ENCODE measurements around the gene SKOR1.

SKOR1 gene, protein sequence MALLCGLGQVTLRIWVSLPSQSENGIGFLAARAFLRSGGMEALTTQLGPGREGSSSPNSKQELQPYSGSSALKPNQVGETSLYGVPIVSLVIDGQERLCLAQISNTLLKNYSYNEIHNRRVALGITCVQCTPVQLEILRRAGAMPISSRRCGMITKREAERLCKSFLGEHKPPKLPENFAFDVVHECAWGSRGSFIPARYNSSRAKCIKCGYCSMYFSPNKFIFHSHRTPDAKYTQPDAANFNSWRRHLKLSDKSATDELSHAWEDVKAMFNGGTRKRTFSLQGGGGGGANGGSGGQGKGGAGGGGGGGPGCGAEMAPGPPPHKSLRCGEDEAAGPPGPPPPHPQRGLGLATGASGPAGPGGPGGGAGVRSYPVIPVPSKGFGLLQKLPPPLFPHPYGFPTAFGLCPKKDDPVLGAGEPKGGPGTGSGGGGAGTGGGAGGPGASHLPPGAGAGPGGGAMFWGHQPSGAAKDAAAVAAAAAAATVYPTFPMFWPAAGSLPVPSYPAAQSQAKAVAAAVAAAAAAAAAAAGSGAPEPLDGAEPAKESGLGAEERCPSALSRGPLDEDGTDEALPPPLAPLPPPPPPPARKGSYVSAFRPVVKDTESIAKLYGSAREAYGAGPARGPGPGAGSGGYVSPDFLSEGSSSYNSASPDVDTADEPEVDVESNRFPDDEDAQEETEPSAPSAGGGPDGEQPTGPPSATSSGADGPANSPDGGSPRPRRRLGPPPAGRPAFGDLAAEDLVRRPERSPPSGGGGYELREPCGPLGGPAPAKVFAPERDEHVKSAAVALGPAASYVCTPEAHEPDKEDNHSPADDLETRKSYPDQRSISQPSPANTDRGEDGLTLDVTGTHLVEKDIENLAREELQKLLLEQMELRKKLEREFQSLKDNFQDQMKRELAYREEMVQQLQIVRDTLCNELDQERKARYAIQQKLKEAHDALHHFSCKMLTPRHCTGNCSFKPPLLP

DNA sequence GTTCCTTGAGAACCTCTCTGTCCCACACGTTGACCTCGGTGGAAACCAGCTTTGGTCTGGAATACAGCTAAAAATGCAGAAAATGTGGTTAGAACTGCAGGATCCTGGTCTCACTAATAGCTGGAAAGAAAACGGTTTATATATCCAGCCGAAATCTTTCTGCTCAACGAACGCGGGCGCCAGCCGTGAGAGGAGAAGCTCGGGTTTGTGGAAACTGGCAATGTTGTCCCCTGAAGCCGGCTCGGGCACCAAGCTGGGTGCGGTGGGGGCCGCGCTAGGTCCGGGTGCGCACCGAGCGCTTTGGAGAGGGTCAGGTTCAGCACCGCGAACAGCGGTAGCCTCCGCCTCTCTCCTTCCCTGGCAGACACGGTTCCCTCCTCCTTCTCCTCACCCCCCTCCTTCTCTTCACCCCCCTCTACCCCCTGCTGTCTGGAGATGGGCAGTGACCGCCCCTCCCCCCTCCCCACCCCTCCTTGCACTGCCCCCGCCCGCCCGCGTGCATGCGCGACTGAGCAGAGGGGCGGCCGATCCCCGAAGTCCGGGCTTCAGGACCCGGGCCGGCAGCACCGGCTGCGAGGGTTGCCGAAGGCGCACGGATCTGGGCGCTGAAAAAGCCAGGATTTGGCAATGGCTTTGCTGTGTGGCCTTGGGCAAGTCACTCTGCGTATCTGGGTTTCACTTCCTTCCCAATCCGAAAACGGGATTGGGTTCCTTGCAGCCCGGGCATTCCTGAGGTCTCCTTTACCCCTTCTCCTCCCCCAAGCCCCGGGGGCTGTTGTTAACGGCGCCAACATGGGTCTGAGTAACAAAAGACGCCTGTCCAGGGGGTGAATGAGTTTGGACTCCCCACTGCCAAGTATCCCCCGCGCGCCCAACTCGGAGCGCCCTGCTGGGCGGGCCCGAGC is at the start of gene SKOR1:
SKOR1 (plus strand) TSS at position 534 of the 905 bp plus-strand sequence; CDS start at position 628, 94 bp downstream.
- Histone ChIP-seq H3K4me1 (ENCODE audit: control insufficient read depth in 1 of 2, insufficient read depth in 2 of 2, low read length in 2 of 2) (peaks cover 11 to 20% of the 10 kb centered on the region in 2 donors), H3K27me3 (ENCODE audit: control insufficient read depth in 1 of 2, insufficient read depth in 2 of 2, low read length in 2 of 2) (peaks cover 78 to 89% of the 10 kb centered on the region in 2 donors), H3K4me3 (ENCODE audit: low read depth in 1 of 2, low read length in 2 of 2) (peak within 1 kb of the TSS in 1 of 2 donors; percentile 29), H3K27ac (ENCODE audit: low read depth, low read length) (no peak within 1 kb of the TSS), H3K9me3 (ENCODE audit: control insufficient read depth in 1 of 2, low read length in 2 of 2) (no peaks in the 10 kb centered on the region), H3K9ac (ENCODE audit: low read depth in 1 of 2, low read length in 2 of 2) (no peak within 1 kb of the TSS), H3K36me3 (ENCODE audit: control insufficient read depth in 1 of 2, insufficient read depth in 2 of 2, low read length in 2 of 2) (no peaks in the 10 kb centered on the region)

DNA sequence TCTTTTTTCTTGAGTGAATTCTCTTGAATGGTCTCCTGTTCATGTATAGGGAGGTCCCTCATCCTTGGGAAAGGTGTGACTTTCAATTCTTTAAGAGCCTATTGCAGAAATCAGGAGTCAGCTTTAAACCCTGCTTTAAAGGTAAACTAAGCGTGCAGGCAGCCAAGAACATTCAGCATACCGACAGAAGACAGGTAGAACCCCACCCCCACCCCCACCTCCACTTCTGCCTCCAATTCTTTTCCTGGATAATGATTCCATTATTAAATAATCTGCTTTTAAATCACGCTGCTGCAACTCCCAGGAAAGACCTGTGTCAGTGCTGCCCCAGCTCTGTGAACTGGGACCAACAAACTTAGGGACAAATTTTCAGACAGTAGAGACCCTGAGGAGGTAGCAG is 49.3 kb upstream of the SKOR1 start:
- no peak overlapping the region for H3K9ac ChIP-seq (ENCODE audit: low read depth in 1 of 2, low read length in 2 of 2)
- no peaks in the 10 kb centered on the region for H3K27me3 ChIP-seq (ENCODE audit: control insufficient read depth in 1 of 2, insufficient read depth in 2 of 2, low read length in 2 of 2)
- no peaks in the 10 kb centered on the region for H3K9me3 ChIP-seq (ENCODE audit: control insufficient read depth in 1 of 2, low read length in 2 of 2)
- no peak overlapping the region for H3K4me3 ChIP-seq (ENCODE audit: low read depth in 1 of 2, low read length in 2 of 2)
- no peak overlapping the region for H3K27ac ChIP-seq (ENCODE audit: low read depth, low read length)
- H3K4me1 ChIP-seq (ENCODE audit: control insufficient read depth in 1 of 2, insufficient read depth in 2 of 2, low read length in 2 of 2), result no peaks in the 10 kb centered on the region
- H3K36me3 ChIP-seq (ENCODE audit: control insufficient read depth in 1 of 2, insufficient read depth in 2 of 2, low read length in 2 of 2), result no peaks in the 10 kb centered on the region

- no peak overlapping the region for H3K4me3 ChIP-seq (ENCODE audit: low read depth in 1 of 2, low read length in 2 of 2)
- H3K36me3 ChIP-seq (ENCODE audit: control insufficient read depth in 1 of 2, insufficient read depth in 2 of 2, low read length in 2 of 2), result no peaks in the 10 kb centered on the region
- no peaks in the 10 kb centered on the region for H3K9me3 ChIP-seq (ENCODE audit: control insufficient read depth in 1 of 2, low read length in 2 of 2)
- H3K9ac ChIP-seq (ENCODE audit: low read depth in 1 of 2, low read length in 2 of 2), result no peak overlapping the region
- H3K4me1 ChIP-seq (ENCODE audit: control insufficient read depth in 1 of 2, insufficient read depth in 2 of 2, low read length in 2 of 2), result no peaks in the 10 kb centered on the region
- no peaks in the 10 kb centered on the region for H3K27me3 ChIP-seq (ENCODE audit: control insufficient read depth in 1 of 2, insufficient read depth in 2 of 2, low read length in 2 of 2)
- no peak overlapping the region for H3K27ac ChIP-seq (ENCODE audit: low read depth, low read length)
These were observed 48.7 kb upstream of the SKOR1 start for GRCh38 chr15:67776600-67776999.

- no peaks in the 10 kb centered on the region for H3K9me3 ChIP-seq (ENCODE audit: control insufficient read depth in 1 of 2, low read length in 2 of 2)
- H3K27ac ChIP-seq (ENCODE audit: low read depth, low read length), result no peak overlapping the region
- H3K4me1 ChIP-seq (ENCODE audit: control insufficient read depth in 1 of 2, insufficient read depth in 2 of 2, low read length in 2 of 2), result no peaks in the 10 kb centered on the region
- no peak overlapping the region for H3K9ac ChIP-seq (ENCODE audit: low read depth in 1 of 2, low read length in 2 of 2)
- H3K4me3 ChIP-seq (ENCODE audit: low read depth in 1 of 2, low read length in 2 of 2), result no peak overlapping the region
- no peaks in the 10 kb centered on the region for H3K36me3 ChIP-seq (ENCODE audit: control insufficient read depth in 1 of 2, insufficient read depth in 2 of 2, low read length in 2 of 2)
- H3K27me3 ChIP-seq (ENCODE audit: control insufficient read depth in 1 of 2, insufficient read depth in 2 of 2, low read length in 2 of 2), result no peaks in the 10 kb centered on the region
These were observed 48.2 kb upstream of the SKOR1 start for GRCh38 chr15:67777071-67777470.

- Histone ChIP-seq H3K36me3 (ENCODE audit: control insufficient read depth in 1 of 2, insufficient read depth in 2 of 2, low read length in 2 of 2) (peaks cover 0 to 2% of the 10 kb centered on the region in 2 donors), H3K9me3 (ENCODE audit: control insufficient read depth in 1 of 2, low read length in 2 of 2) (no peaks in the 10 kb centered on the region), H3K4me1 (ENCODE audit: control insufficient read depth in 1 of 2, insufficient read depth in 2 of 2, low read length in 2 of 2) (no peaks in the 10 kb centered on the region), H3K27ac (ENCODE audit: low read depth, low read length) (no peak overlapping the region), H3K9ac (ENCODE audit: low read depth in 1 of 2, low read length in 2 of 2) (no peak overlapping the region), H3K27me3 (ENCODE audit: control insufficient read depth in 1 of 2, insufficient read depth in 2 of 2, low read length in 2 of 2) (no peaks in the 10 kb centered on the region), H3K4me3 (ENCODE audit: low read depth in 1 of 2, low read length in 2 of 2) (no peak overlapping the region)
These were observed 47.5 kb upstream of the SKOR1 start for GRCh38 chr15:67777773-67778172.

GRCh38 chr15:67778968-67779548 is 46.3 kb upstream of the SKOR1 start:
- no peak overlapping the region for H3K4me3 ChIP-seq (ENCODE audit: low read depth in 1 of 2, low read length in 2 of 2)
- no peaks in the 10 kb centered on the region for H3K9me3 ChIP-seq (ENCODE audit: control insufficient read depth in 1 of 2, low read length in 2 of 2)
- no peak overlapping the region for H3K27ac ChIP-seq (ENCODE audit: low read depth, low read length)
- H3K4me1 ChIP-seq (ENCODE audit: control insufficient read depth in 1 of 2, insufficient read depth in 2 of 2, low read length in 2 of 2), result peaks cover 0 to 1% of the 10 kb centered on the region in 2 donors
- H3K27me3 ChIP-seq (ENCODE audit: control insufficient read depth in 1 of 2, insufficient read depth in 2 of 2, low read length in 2 of 2), result no peaks in the 10 kb centered on the region
- H3K9ac ChIP-seq (ENCODE audit: low read depth in 1 of 2, low read length in 2 of 2), result no peak overlapping the region
- H3K36me3 ChIP-seq (ENCODE audit: control insufficient read depth in 1 of 2, insufficient read depth in 2 of 2, low read length in 2 of 2), result peaks cover 3 to 6% of the 10 kb centered on the region in 2 donors

DNA sequence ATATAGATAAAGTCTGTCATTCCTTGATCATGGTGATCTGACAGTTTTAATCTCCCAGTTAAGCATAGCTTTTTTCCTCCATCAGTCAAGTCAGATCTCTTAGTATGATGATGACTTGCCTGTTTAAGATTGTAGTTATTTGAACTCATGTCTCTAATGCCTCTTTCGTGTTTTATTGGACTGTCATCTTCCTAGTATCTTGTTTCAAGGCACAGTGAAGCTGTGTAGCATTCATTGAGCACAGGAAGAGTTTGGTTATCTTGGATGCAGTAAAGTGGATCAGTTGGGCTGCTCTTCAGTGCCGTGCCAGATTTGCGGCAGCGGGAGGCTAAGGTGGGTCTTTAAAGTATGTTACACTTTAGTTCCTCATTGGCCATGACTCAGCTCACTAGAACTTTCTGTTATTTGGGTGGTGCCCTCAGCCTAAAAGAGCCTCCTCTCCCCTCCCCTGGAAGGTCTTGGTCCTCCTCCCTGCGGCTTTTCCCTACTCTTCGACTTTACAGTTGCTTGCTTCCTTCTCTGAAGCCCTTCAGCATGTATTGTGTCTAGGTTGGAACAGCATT is 45.7 kb upstream of the SKOR1 start:
- peaks cover 3 to 6% of the 10 kb centered on the region in 2 donors for H3K36me3 ChIP-seq (ENCODE audit: control insufficient read depth in 1 of 2, insufficient read depth in 2 of 2, low read length in 2 of 2)

GRCh38 chr15:67781061-67781460 is 44.2 kb upstream of the SKOR1 start:
- Histone ChIP-seq H3K9me3 (ENCODE audit: control insufficient read depth in 1 of 2, low read length in 2 of 2) (no peaks in the 10 kb centered on the region), H3K4me3 (ENCODE audit: low read depth in 1 of 2, low read length in 2 of 2) (no peak overlapping the region), H3K27ac (ENCODE audit: low read depth, low read length) (no peak overlapping the region), H3K36me3 (ENCODE audit: control insufficient read depth in 1 of 2, insufficient read depth in 2 of 2, low read length in 2 of 2) (peaks cover 3 to 6% of the 10 kb centered on the region in 2 donors), H3K27me3 (ENCODE audit: control insufficient read depth in 1 of 2, insufficient read depth in 2 of 2, low read length in 2 of 2) (no peaks in the 10 kb centered on the region), H3K9ac (ENCODE audit: low read depth in 1 of 2, low read length in 2 of 2) (no peak overlapping the region), H3K4me1 (ENCODE audit: control insufficient read depth in 1 of 2, insufficient read depth in 2 of 2, low read length in 2 of 2) (peaks cover 0 to 4% of the 10 kb centered on the region in 2 donors)

More for the DNA sequence above, 45.7 kb upstream of the SKOR1 start:
- H3K4me1 ChIP-seq (ENCODE audit: control insufficient read depth in 1 of 2, insufficient read depth in 2 of 2, low read length in 2 of 2), result peaks cover 0 to 4% of the 10 kb centered on the region in 2 donors
- H3K27me3 ChIP-seq (ENCODE audit: control insufficient read depth in 1 of 2, insufficient read depth in 2 of 2, low read length in 2 of 2), result no peaks in the 10 kb centered on the region
- no peaks in the 10 kb centered on the region for H3K9me3 ChIP-seq (ENCODE audit: control insufficient read depth in 1 of 2, low read length in 2 of 2)
- H3K27ac ChIP-seq (ENCODE audit: low read depth, low read length), result no peak overlapping the region
- no peak overlapping the region for H3K4me3 ChIP-seq (ENCODE audit: low read depth in 1 of 2, low read length in 2 of 2)
- no peak overlapping the region for H3K9ac ChIP-seq (ENCODE audit: low read depth in 1 of 2, low read length in 2 of 2)
